ENCODE results near the gene MYL9.
A peak's percentile ranks its signal among the peaks of the same experiment; 100 is the strongest.
"Not testable (repeated sequence)": the region's sequence is repeated elsewhere in the genome, so short reads cannot be mapped to it uniquely, and the experiment has no call there.

MYL9 gene

GRCh38 chr20:36541227-36541767 lies at the start of gene MYL9:
Gene MYL9 (plus strand): TSS chr20:36541519. CDS start chr20:36544885, 3,366 bp downstream.
- DNase-seq (ENCODE audit: low read depth in 2 of 2) = no peak

DNA sequence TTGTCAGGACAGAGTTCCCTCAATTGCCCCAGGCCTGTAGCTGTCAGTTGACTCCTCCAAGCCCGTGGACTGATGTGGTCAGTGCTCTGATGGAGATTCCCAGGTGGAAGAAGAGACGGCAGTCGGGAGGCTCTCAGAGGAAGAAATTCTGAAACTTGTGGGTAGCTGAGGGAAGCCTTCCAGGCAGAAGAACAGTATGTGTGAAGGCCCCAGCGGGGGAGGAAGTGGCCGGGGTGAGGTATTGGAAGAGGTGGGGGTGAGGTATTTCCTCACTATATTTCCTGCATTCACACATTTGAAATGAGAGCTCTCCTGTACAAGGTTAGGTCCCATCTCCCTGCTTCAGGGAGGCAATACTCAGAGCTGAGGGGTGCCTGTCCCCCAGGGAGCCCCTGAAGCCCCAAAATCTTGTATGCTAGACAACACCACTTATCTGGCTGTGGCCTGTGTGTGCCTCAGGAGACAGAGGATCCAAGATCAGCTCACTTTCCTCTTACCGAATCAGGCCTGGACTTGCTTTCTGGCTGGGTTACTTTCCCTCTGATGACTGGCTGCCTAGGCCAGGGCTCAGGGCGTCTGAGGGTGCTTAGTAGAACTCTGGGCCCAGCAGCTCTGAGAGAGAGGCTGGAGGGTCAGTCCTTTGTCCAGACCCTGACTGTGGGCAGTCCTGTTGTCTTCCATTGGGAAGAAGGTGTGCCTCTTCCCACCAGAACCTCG lies 49.3 kb upstream of the MYL9 start:
- DNase-seq (ENCODE audit: low read depth in 2 of 2) = peak; percentile 16 to 39

- DNase-seq (ENCODE audit: low read depth in 2 of 2) = no peak
These were observed 48.1 kb upstream of the MYL9 start for GRCh38 chr20:36493051-36493800.

DNA sequence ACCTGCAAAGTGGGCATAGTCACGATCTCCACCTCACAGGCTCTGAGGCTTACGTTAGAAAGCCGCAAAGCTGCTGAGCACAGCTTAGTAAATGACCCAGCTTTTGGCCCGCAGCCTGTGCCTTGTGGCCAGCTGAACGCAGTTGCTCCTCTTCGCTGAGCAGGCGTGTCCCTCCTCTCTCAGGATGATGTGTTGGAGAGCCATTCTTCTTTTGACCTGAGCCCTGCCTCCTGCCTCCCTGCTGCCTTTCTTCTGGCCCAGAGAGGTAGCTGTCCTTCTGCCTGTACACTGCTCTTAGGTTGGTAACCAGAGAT lies 47.6 kb upstream of the MYL9 start:
- no peak for DNase-seq (ENCODE audit: low read depth in 2 of 2)

DNA sequence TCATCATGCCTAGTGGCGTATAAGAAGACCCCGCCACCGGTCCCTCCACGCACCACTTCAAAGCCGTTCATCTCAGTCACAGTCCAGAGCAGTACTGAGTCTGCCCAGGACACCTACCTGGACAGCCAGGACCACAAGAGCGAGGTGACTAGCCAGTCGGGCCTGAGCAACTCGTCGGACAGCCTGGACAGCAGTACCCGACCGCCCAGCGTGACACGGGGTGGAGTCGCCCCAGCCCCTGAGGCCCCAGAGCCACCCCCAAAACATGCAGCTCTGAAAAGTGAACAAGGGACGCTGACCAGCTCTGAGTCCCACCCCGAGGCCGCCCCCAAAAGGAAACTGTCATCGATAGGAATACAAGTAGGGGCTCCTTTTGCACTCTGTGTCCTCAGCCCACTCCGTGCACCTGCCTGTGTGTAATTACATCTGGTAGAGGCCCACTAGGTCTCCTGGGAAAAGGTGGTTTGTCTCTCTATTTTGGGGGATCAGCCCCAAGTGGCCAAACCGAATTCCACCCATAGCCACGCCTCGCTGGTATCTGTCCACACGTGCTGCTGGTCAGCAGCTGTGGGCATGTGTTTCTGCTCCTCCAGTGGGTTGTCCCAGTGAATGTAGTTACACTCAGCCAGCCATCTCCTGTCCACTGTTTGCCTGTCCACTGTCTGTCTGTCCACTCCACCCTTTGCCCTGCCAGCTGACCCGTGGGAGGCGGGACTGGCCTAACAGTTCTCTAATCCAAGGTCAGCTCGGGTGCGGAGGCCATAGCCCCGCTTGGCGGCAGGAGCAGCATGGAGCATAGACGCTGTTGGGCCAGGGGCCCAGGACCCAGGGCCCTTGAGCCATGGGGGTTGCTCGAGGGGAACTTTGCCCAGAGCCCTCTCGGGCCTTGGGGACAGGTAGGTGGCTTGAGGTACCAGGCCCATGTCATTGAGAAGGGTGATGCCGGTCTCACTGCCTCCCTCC lies 44.3 kb upstream of the MYL9 start:
- no peak for DNase-seq (ENCODE audit: low read depth in 2 of 2)

GRCh38 chr20:36497856-36498255 lies 43.5 kb upstream of the MYL9 start:
- DNase-seq (ENCODE audit: low read depth in 2 of 2) = no peak

GRCh38 chr20:36498386-36499179 lies 42.7 kb upstream of the MYL9 start:
- DNase-seq (ENCODE audit: low read depth in 2 of 2) = no peak

GRCh38 chr20:36499211-36499610 lies 42.1 kb upstream of the MYL9 start:
- no peak for DNase-seq (ENCODE audit: low read depth in 2 of 2)

DNA sequence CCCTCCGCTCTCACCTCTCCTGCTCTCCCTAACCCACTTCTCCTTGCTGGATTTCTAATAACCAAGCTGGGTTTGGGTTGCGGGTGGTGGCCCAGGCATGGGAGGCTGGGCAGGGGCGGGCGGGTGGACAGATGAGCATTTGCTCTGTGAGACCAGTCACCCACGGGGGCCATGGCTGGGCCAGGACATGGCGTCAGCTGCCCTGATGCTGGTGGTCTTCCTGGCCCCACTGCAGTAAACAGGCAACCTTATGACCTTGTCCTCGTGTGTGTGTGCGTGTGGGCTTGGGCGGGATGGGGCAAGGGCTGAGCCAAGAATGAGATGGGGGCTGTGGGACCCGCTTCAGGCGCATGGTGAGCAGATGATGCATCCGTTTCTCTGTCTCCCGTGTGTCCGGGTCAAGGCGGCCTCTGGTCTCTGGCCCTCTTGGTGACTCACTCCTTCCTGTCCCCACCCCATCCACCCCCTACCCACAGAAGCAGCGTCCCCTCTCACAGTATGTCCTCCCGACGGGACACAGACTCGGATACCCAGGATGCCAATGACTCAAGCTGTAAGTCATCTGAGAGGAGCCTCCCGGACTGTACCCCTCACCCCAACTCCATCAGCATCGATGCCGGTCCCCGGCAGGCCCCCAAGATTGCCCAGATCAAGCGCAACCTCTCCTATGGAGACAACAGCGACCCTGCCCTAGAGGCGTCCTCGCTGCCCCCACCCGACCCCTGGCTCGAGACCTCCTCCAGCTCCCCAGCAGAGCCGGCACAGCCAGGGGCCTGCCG lies 41.4 kb upstream of the MYL9 start:
- DNase-seq (ENCODE audit: low read depth in 2 of 2) = no peak

- no peak for DNase-seq (ENCODE audit: low read depth in 2 of 2)
These were observed 39.8 kb upstream of the MYL9 start for GRCh38 chr20:36501367-36502006.

DNA sequence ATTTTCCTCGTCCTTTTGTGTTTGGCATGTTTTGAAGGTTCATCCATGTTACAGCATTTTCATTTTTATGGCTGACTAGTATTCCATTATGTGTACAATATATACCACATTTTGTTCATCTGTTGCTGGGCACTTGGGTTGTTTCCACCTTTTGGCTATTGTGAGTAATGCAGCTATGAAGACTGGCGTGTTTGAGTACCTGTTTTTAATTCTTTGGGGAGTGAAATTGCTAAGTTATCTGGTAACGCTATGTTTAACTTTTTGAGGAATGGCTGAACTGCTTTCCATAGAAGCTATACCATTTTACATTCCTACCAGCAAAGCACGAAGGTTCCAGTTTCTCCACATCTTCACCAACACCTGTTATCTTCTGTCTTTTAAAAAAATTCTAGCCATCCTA lies 37.0 kb upstream of the MYL9 start:
- DNase-seq (ENCODE audit: low read depth in 2 of 2) = no peak

- no peak for DNase-seq (ENCODE audit: low read depth in 2 of 2)
These were observed 35.1 kb upstream of the MYL9 start for GRCh38 chr20:36506253-36506652.

GRCh38 chr20:36507746-36508145 lies 33.6 kb upstream of the MYL9 start:
- DNase-seq (ENCODE audit: low read depth in 2 of 2) = no peak

DNA sequence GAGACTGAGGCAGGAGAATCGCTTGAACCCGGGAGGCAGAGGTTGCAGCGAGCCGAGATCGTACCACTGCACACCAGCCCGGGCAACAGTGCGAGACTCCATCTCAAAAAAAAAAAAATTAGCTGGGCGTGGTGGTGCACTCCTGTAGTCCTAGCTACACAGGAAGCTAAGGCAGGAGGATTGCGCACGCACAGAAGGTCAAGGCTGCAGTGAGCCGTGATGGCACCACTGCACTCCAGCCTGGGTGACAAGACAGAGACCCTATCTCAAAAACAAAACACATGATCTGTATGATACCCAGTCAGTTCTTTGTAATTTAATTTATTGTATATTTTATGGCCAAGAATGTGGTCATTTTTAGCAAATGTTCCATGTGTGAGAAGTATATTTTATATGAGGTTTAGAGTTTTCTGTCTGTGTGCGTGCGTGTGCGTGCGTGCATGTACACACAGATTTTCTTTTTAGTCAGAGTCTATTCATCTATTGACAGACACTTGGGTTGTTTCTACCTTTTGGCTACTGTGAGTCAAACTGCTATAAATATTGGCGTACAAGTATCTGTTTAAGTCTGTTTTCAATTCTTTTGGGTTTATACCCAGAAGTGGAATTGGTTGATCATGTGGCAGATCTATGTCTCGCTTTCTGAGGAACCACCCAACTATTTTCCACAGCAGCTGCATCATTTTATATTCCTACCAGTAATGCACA lies 22.2 kb upstream of the MYL9 start:
- no peak for DNase-seq (ENCODE audit: low read depth in 2 of 2)

DNA sequence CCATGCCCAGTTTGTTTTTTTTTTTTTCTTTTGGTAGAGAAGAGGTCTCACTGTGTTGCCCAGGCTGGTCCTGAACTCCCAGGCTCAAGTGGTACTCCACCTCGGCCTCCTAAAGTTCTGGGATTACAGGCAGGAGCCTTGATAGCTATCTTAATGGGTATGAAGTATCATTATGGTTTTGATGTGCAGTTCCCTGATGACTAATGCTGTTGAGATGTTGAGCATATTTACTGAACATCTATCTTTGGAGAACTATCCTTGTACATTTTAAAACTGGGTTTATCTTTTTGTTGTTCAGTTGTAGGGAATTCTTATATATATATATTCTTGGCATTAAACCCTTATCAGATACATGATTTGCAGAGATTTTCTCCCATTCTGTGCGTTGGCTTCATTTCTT lies 21.4 kb upstream of the MYL9 start:
- DNase-seq (ENCODE audit: low read depth in 2 of 2) = no peak

- DNase-seq (ENCODE audit: low read depth in 2 of 2) = no peak
These were observed 19.8 kb upstream of the MYL9 start for GRCh38 chr20:36521526-36521925.

- DNase-seq (ENCODE audit: low read depth in 2 of 2) = not testable (repeated sequence)
These were observed 18.9 kb upstream of the MYL9 start for GRCh38 chr20:36522412-36522811.

DNA sequence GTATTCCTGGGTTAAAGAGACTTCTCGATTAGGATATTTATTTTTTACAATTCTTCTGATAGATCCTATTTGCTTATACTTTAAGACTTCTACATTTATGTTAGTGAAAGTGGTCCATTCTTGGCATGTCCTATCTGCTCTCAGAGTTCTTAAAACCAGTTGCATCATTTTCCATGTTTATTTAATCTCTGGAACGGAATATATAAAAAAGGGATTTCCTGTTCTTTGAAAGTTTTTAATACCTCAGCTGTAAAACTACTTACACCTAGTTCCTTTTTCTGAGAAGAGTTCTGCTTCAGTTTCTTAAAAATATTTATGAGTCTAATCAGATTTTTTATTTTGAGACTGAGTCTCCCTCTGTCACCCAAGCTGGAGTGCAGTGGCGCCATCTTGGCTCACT lies 18.0 kb upstream of the MYL9 start:
- DNase-seq (ENCODE audit: low read depth in 2 of 2) = no peak

DNA sequence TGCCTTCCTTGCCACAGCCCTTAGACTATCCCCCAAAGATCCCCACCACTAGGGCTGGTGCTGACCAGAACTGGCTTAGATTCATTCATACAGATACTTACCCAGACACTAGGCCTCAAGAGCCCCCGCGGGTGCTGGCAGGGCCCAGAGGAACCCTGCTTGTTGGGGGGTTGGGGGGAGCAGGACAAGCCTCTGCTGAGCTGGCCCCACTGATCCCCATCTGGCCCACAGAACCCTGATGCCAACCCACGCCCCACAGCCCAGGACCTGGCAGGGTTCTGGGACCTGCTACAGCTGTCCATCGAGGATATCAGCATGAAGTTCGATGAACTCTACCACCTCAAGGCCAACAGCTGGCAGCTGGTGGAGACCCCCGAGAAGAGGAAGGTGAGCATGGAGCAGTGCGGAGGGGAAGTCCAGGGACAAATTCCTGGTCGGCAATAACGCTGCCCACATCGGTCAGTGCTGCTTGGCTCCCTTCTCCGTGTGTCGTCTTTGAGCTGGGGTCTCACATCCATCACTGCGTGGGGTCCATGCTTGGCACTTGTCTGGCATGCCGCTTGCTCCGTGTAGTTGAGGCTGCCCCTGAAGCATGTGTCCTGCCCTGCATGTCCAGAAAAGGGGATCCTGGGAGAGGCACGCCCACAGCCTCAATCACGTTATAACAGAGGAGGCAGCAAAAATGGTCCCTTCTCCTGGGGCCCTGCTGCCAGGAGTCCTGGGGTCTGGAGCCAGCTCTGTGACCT lies 15.5 kb upstream of the MYL9 start:
- no peak for DNase-seq (ENCODE audit: low read depth in 2 of 2)
